Measurements from ENCODE around the gene LRRTM4. TPM values are rescaled to one million over a fixed set of nuclear protein-coding genes. Genes with fewer than 3 reads are reported as not detected.
"Not testable (repeated sequence)": the region's sequence is repeated elsewhere in the genome, so short reads cannot be mapped to it uniquely, and the experiment has no call there.

Gene LRRTM4
- total RNA-seq, 1 experiment from 2014 or later: not detected

GRCh38 chr2:77088424-77088823, 433.8 kb downstream of the LRRTM4 start:
- not testable (repeated sequence) for H3K9me3 ChIP-seq (ENCODE audit: low read length); H4K20me1 ChIP-seq (ENCODE audit: insufficient read depth, low read depth, low read length); H3K4me3 ChIP-seq (ENCODE audit: low read length); H3K79me2 ChIP-seq (ENCODE audit: low read length); DNase-seq; H3K36me3 ChIP-seq (ENCODE audit: insufficient read depth, low read length); H3K4me2 ChIP-seq (ENCODE audit: low read depth, low read length, poor library complexity, severe bottlenecking); H3K27ac ChIP-seq (ENCODE audit: low read length); H2AFZ ChIP-seq (ENCODE audit: low read length); H3K9ac ChIP-seq (ENCODE audit: low read length); H3K9me2 ChIP-seq (replicated peaks; ENCODE audit: insufficient read depth, low read length); H3K4me1 ChIP-seq (ENCODE audit: low read length); H3K27me3 ChIP-seq (ENCODE audit: low read length)

DNA sequence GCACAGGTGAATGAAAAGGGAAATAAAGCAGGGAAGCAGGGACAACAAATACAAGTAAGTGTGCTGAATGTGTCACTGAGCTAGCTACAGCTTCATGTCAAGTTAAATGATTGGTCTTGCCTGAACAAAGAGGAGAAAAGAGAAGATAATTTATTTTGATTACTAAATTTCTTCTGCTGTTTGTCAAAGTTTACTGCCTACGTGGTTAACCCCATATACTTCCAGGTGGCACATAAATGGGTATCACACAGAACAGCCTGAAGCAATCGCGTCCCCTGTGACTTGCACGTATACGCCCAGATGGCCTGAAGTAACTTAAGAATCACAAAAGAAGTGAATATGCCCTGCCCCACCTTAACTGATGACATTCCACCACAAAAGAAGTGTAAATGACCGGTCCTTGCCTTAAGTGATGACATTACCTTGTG, 434.2 kb downstream of the LRRTM4 start:
- H3K9me2 ChIP-seq (replicated peaks; ENCODE audit: insufficient read depth, low read length): no peaks in the 10 kb centered on the region
- H3K9me3 ChIP-seq (ENCODE audit: low read length): no peaks in the 10 kb centered on the region

DNA sequence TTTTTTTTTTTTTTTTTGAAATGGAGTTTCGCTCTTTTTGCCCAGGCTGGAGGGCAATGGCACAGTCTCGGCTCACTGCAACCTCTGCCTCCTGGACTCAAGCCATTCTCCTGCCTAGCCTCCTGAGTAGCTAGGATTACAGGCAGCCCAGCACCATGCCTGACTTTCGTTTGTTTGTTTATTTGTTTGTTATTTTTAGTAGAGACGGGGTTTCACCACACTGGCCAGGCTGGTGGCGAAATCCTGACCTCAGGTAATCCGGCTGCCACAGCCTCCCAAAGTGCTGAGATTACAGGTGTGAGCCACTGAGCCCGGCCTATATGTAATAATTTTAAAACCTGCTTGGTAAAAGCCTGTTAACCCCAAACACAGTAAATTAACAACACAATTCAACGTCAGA, 435.7 kb downstream of the LRRTM4 start:
- Histone ChIP-seq H3K27me3 (ENCODE audit: low read length) (no peaks in the 10 kb centered on the region), H3K9me3 (ENCODE audit: low read length) (no peaks in the 10 kb centered on the region), H3K9me2 (replicated peaks; ENCODE audit: insufficient read depth, low read length) (no peaks in the 10 kb centered on the region), H3K4me2 (ENCODE audit: low read depth, low read length, poor library complexity, severe bottlenecking) (no peak overlapping the region), H3K4me1 (ENCODE audit: low read length) (no peaks in the 10 kb centered on the region), H3K9ac (ENCODE audit: low read length) (no peak overlapping the region), H3K79me2 (ENCODE audit: low read length) (no peaks in the 10 kb centered on the region), H3K36me3 (ENCODE audit: insufficient read depth, low read length) (no peaks in the 10 kb centered on the region), H4K20me1 (ENCODE audit: insufficient read depth, low read depth, low read length) (no peaks in the 10 kb centered on the region), H2AFZ (ENCODE audit: low read length) (no peak overlapping the region), H3K27ac (ENCODE audit: low read length) (no peak overlapping the region), H3K4me3 (ENCODE audit: low read length) (no peak overlapping the region)
- no peak for DNase-seq

More for the DNA sequence above, 434.2 kb downstream of the LRRTM4 start:
- H3K4me1 ChIP-seq (ENCODE audit: low read length): no peaks in the 10 kb centered on the region
- H3K36me3 ChIP-seq (ENCODE audit: insufficient read depth, low read length): no peaks in the 10 kb centered on the region
- H2AFZ ChIP-seq (ENCODE audit: low read length): no peak overlapping the region
- H3K27ac ChIP-seq (ENCODE audit: low read length): no peak overlapping the region
- no peaks in the 10 kb centered on the region for H4K20me1 ChIP-seq (ENCODE audit: insufficient read depth, low read depth, low read length)
- no peaks in the 10 kb centered on the region for H3K79me2 ChIP-seq (ENCODE audit: low read length)
- no peaks in the 10 kb centered on the region for H3K27me3 ChIP-seq (ENCODE audit: low read length)
- no peak overlapping the region for H3K4me2 ChIP-seq (ENCODE audit: low read depth, low read length, poor library complexity, severe bottlenecking)
- H3K9ac ChIP-seq (ENCODE audit: low read length): no peak overlapping the region
- no peak for DNase-seq
- H3K4me3 ChIP-seq (ENCODE audit: low read length): no peak overlapping the region

DNA sequence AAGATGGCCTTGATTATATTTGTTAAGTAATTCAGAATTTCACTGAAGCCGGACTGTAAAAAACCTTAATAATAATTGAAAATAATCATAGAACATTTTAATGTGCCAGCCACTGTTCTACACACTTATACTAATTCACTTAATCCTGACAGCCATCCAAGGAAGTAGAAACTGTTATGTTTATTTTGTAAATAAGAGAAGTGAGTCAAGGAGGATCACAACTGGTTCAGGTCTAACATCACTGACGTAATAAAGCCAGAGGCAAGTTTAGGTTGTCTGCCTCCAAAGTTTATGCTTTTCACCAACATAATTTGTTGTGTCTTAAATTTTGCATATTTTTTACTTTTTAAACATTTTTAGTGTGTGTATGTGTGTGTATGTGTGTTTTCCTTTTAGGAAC, 436.1 kb downstream of the LRRTM4 start:
- Histone ChIP-seq H3K4me2 (ENCODE audit: low read depth, low read length, poor library complexity, severe bottlenecking) (no peak overlapping the region), H3K4me3 (ENCODE audit: low read length) (no peak overlapping the region), H3K27me3 (ENCODE audit: low read length) (no peaks in the 10 kb centered on the region), H3K9me3 (ENCODE audit: low read length) (no peaks in the 10 kb centered on the region), H3K27ac (ENCODE audit: low read length) (no peak overlapping the region), H3K79me2 (ENCODE audit: low read length) (no peaks in the 10 kb centered on the region), H2AFZ (ENCODE audit: low read length) (no peak overlapping the region), H3K9me2 (replicated peaks; ENCODE audit: insufficient read depth, low read length) (no peaks in the 10 kb centered on the region), H3K4me1 (ENCODE audit: low read length) (no peaks in the 10 kb centered on the region), H3K9ac (ENCODE audit: low read length) (no peak overlapping the region), H4K20me1 (ENCODE audit: insufficient read depth, low read depth, low read length) (no peaks in the 10 kb centered on the region), H3K36me3 (ENCODE audit: insufficient read depth, low read length) (no peaks in the 10 kb centered on the region)
- no peak for DNase-seq

- no peak overlapping the region for H3K27ac ChIP-seq (ENCODE audit: low read length)
- no peaks in the 10 kb centered on the region for H3K9me2 ChIP-seq (replicated peaks; ENCODE audit: insufficient read depth, low read length)
- no peak overlapping the region for H3K9ac ChIP-seq (ENCODE audit: low read length)
- H3K79me2 ChIP-seq (ENCODE audit: low read length): no peaks in the 10 kb centered on the region
- H4K20me1 ChIP-seq (ENCODE audit: insufficient read depth, low read depth, low read length): no peaks in the 10 kb centered on the region
- no peak overlapping the region for H3K4me3 ChIP-seq (ENCODE audit: low read length)
- H3K4me1 ChIP-seq (ENCODE audit: low read length): no peaks in the 10 kb centered on the region
- H3K4me2 ChIP-seq (ENCODE audit: low read depth, low read length, poor library complexity, severe bottlenecking): no peak overlapping the region
- H3K36me3 ChIP-seq (ENCODE audit: insufficient read depth, low read length): no peaks in the 10 kb centered on the region
- no peaks in the 10 kb centered on the region for H3K27me3 ChIP-seq (ENCODE audit: low read length)
- no peak for DNase-seq
- H3K9me3 ChIP-seq (ENCODE audit: low read length): no peaks in the 10 kb centered on the region
- H2AFZ ChIP-seq (ENCODE audit: low read length): no peak overlapping the region
Observed at GRCh38 chr2:77085561-77085960, 436.6 kb downstream of the LRRTM4 start.

- DNase-seq: no peak
- no peaks in the 10 kb centered on the region; the same call in 1 of the 2 replicates for H3K9me3 ChIP-seq (ENCODE audit: low read length)
- no peaks in the 10 kb centered on the region for H3K9me2 ChIP-seq (replicated peaks; ENCODE audit: insufficient read depth, low read length)
- H3K27me3 ChIP-seq (ENCODE audit: low read length): no peaks in the 10 kb centered on the region
- H3K79me2 ChIP-seq (ENCODE audit: low read length): no peaks in the 10 kb centered on the region
- H3K36me3 ChIP-seq (ENCODE audit: insufficient read depth, low read length): no peaks in the 10 kb centered on the region
- no peak overlapping the region for H3K9ac ChIP-seq (ENCODE audit: low read length)
- no peak overlapping the region for H3K4me3 ChIP-seq (ENCODE audit: low read length)
- no peak overlapping the region for H2AFZ ChIP-seq (ENCODE audit: low read length)
- peaks cover 14% of the 10 kb centered on the region for H3K4me1 ChIP-seq (ENCODE audit: low read length)
- no peaks in the 10 kb centered on the region for H4K20me1 ChIP-seq (ENCODE audit: insufficient read depth, low read depth, low read length)
- H3K4me2 ChIP-seq (ENCODE audit: low read depth, low read length, poor library complexity, severe bottlenecking): no peak overlapping the region
- no peak overlapping the region for H3K27ac ChIP-seq (ENCODE audit: low read length)
Observed at GRCh38 chr2:77081597-77081996, 440.6 kb downstream of the LRRTM4 start.

GRCh38 chr2:77064324-77064723, 457.9 kb downstream of the LRRTM4 start:
- H3K9me2 ChIP-seq (replicated peaks; ENCODE audit: insufficient read depth, low read length): no peaks in the 10 kb centered on the region
- no peak overlapping the region for H3K4me2 ChIP-seq (ENCODE audit: low read depth, low read length, poor library complexity, severe bottlenecking)
- no peak overlapping the region for H3K4me3 ChIP-seq (ENCODE audit: low read length)
- H3K27ac ChIP-seq (ENCODE audit: low read length): no peak overlapping the region
- 0 out of 2 replicates have a peak, but pooled peaks cover 3% of the 10 kb centered on the region for H3K9me3 ChIP-seq (ENCODE audit: low read length)
- peaks cover 5% of the 10 kb centered on the region for H3K4me1 ChIP-seq (ENCODE audit: low read length)
- no peak for DNase-seq
- H4K20me1 ChIP-seq (ENCODE audit: insufficient read depth, low read depth, low read length): no peaks in the 10 kb centered on the region
- H3K79me2 ChIP-seq (ENCODE audit: low read length): no peaks in the 10 kb centered on the region
- H3K36me3 ChIP-seq (ENCODE audit: insufficient read depth, low read length): no peaks in the 10 kb centered on the region
- no peaks in the 10 kb centered on the region for H3K27me3 ChIP-seq (ENCODE audit: low read length)
- H3K9ac ChIP-seq (ENCODE audit: low read length): no peak overlapping the region
- no peak overlapping the region for H2AFZ ChIP-seq (ENCODE audit: low read length)

DNA sequence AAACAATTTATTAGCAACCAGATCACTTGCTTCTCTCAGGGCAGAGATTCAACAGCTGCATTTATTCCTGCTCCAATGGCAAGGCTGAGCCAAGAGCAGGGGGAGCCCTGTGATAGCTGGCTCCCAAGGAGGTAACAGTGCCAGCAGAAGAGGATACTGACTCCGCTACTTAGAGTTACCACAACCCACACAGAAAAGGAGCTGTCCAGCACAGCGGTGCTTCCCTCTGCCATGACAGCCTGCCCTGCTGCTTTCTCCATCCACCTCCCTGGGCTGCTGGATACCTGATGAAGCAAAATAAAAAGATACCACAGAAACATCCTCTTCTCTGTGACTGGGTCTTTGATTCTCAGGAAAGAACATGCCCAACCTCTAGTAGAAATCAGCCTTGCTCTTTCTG, 467.2 kb downstream of the LRRTM4 start:
- H3K36me3 ChIP-seq (ENCODE audit: insufficient read depth, low read length): no peaks in the 10 kb centered on the region
- H3K27ac ChIP-seq (ENCODE audit: low read length): no peak overlapping the region
- no peaks in the 10 kb centered on the region for H3K9me2 ChIP-seq (replicated peaks; ENCODE audit: insufficient read depth, low read length)
- H3K27me3 ChIP-seq (ENCODE audit: low read length): no peaks in the 10 kb centered on the region
- no peak overlapping the region for H3K9ac ChIP-seq (ENCODE audit: low read length)
- H3K79me2 ChIP-seq (ENCODE audit: low read length): no peaks in the 10 kb centered on the region
- no peak overlapping the region for H3K4me2 ChIP-seq (ENCODE audit: low read depth, low read length, poor library complexity, severe bottlenecking)
- H3K9me3 ChIP-seq (ENCODE audit: low read length): no peaks in the 10 kb centered on the region; the same call in 1 of the 2 replicates
- no peak overlapping the region for H2AFZ ChIP-seq (ENCODE audit: low read length)
- no peak overlapping the region for H3K4me3 ChIP-seq (ENCODE audit: low read length)
- peak; percentile 46 for DNase-seq
- no peaks in the 10 kb centered on the region for H3K4me1 ChIP-seq (ENCODE audit: low read length)
- H4K20me1 ChIP-seq (ENCODE audit: insufficient read depth, low read depth, low read length): no peaks in the 10 kb centered on the region

GRCh38 chr2:77046339-77046738, 475.8 kb downstream of the LRRTM4 start:
- Histone ChIP-seq H3K27me3 (ENCODE audit: low read length) (no peaks in the 10 kb centered on the region), H3K79me2 (ENCODE audit: low read length) (no peaks in the 10 kb centered on the region), H3K36me3 (ENCODE audit: insufficient read depth, low read length) (no peaks in the 10 kb centered on the region), H3K4me3 (ENCODE audit: low read length) (no peak overlapping the region), H3K4me1 (ENCODE audit: low read length) (no peaks in the 10 kb centered on the region), H2AFZ (ENCODE audit: low read length) (no peak overlapping the region), H3K27ac (ENCODE audit: low read length) (no peak overlapping the region), H3K9me3 (ENCODE audit: low read length) (no peaks in the 10 kb centered on the region), H4K20me1 (ENCODE audit: insufficient read depth, low read depth, low read length) (no peaks in the 10 kb centered on the region), H3K9me2 (replicated peaks; ENCODE audit: insufficient read depth, low read length) (no peaks in the 10 kb centered on the region), H3K9ac (ENCODE audit: low read length) (no peak overlapping the region), H3K4me2 (ENCODE audit: low read depth, low read length, poor library complexity, severe bottlenecking) (no peak overlapping the region)
- no peak for DNase-seq
